Loucy (cell line): ENCODE data around the gene REXO2.

ENCODE experiments used
- H2AFZ ChIP-seq: fragments of 200-600 bp; sonication (generic); 2 replicates; pipeline ENCODE4 v1.6.0; 2016; ENCODE audit warnings: antibody characterized with exemption, mild to moderate bottlenecking, low read length, moderate library complexity
- H3F3A ChIP-seq: fragments of 200-600 bp; 2 replicates; pipeline ENCODE4 v1.6.0; 2016; ENCODE audit warnings: antibody characterized with exemption, low read depth, mild to moderate bottlenecking
- H3K27me3 ChIP-seq: fragments of 200-600 bp; sonication (generic); 2 replicates; pipeline ENCODE4 v1.6.1; 2014; ENCODE audit warnings: low read length, mild to moderate bottlenecking; ENCODE audit not compliant: insufficient read depth, poor library complexity, severe bottlenecking
- H3K36me3 ChIP-seq: fragments of 200-600 bp; sonication (generic); 2 replicates; pipeline ENCODE4 v1.6.1; 2016; ENCODE audit warnings: low read length; ENCODE audit not compliant: insufficient read depth
- H3K4me1 ChIP-seq: fragments of 200-600 bp; sonication (generic); 2 replicates; pipeline ENCODE4 v1.5.1; 2014; ENCODE audit warnings: low read length, mild to moderate bottlenecking; ENCODE audit not compliant: insufficient read depth, poor library complexity, severe bottlenecking
- H3K4me2 ChIP-seq: fragments of 200-600 bp; sonication (generic); 2 replicates; pipeline ENCODE4 v1.6.0; 2014; ENCODE audit warnings: antibody characterized with exemption, low read length, low read depth, mild to moderate bottlenecking; ENCODE audit not compliant: poor library complexity, severe bottlenecking
- H3K4me3 ChIP-seq: fragments of 200-600 bp; sonication (generic); 2 replicates; pipeline ENCODE4 v1.5.1; 2014; ENCODE audit warnings: low read length, mild to moderate bottlenecking, mixed read lengths; ENCODE audit not compliant: poor library complexity, severe bottlenecking
- H3K79me2 ChIP-seq: fragments of 200-600 bp; sonication (generic); 2 replicates; pipeline ENCODE4 v1.6.1; 2014; ENCODE audit warnings: low read length; ENCODE audit not compliant: insufficient read depth
- H3K9ac ChIP-seq: fragments of 200-600 bp; sonication (generic); 2 replicates; pipeline ENCODE4 v1.6.0; 2014; ENCODE audit warnings: mild to moderate bottlenecking, low read depth, low read length, moderate library complexity; ENCODE audit not compliant: poor library complexity, severe bottlenecking
- H3K9me2 ChIP-seq: fragments of 200-600 bp; sonication (generic); replicated peaks from 2 replicates; pipeline ENCODE4 v1.6.1; 2016; ENCODE audit warnings: low read depth, low read length, mixed read lengths
- H3K9me3 ChIP-seq: fragments of 200-600 bp; sonication (generic); 2 replicates; pipeline ENCODE4 v1.6.1; 2014; ENCODE audit warnings: mild to moderate bottlenecking, antibody characterized with exemption, low read length, low read depth; ENCODE audit not compliant: insufficient read depth
- H4K20me1 ChIP-seq: fragments of 200-600 bp; sonication (generic); 2 replicates; pipeline ENCODE4 v1.6.0; 2014; ENCODE audit warnings: antibody characterized with exemption, low read length, mild to moderate bottlenecking; ENCODE audit not compliant: insufficient read depth, poor library complexity, severe bottlenecking
- EZH2phosphoT487 ChIP-seq: fragments of 200-600 bp; IDR thresholded peaks from 2 replicates; pipeline ENCODE4 v1.6.1; 2018; ENCODE audit warnings: antibody characterized with exemption, mild to moderate bottlenecking, moderate library complexity, borderline replicate concordance
- TF ChIP-seq, protein P1 (sequence below): fragments of 200-600 bp; sonication (generic); conservative IDR thresholded peaks from 2 replicates; pipeline ENCODE4 v1.5.1; 2014; ENCODE audit warnings: mild to moderate bottlenecking, antibody characterized with exemption, low read length

Gene REXO2

DNA sequence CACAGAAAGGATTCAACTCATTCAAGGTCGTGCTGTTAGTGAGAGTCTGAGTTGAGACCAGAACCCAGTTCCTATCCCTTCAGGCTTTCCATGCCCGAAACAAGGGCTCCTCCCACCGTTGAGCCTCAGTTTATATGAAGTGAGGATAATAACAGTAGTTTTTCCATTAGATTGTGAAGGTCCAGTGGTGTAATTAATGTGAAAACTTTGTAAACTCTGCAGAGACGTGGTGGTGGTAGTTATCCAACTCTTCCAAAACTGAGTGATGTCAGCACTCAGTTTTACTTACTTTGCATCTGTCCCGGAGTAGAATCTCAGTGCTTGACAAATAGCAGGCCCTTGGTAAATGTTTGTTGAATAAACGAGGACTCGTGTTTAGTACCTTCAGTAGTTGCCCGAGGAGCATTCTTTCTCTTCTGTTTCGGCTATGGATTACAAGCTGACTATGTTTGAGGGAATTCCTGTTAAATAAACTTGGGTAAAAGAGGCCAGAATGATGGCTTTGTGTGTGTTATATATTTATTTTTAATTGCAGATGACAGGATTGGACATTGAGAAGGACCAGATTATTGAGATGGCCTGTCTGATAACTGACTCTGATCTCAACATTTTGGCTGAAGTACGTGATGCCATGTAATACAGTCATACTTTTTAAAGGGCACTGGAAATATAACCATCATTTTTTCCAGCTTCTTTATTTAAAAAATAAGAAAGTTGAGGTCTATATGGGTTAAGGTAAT is 1.0 kb downstream of the REXO2 start:
- Histone ChIP-seq H3K79me2 (peaks cover 22% of the 10 kb centered on the region), H3K27me3 (no peaks in the 10 kb centered on the region), H3K4me3 (peak overlapping the region; percentile 99), H3K4me2 (peak overlapping the region; percentile 99), H3F3A (no peaks in the 10 kb centered on the region), H3K9ac (peak overlapping the region; percentile 81), H3K36me3 (no peaks in the 10 kb centered on the region), H4K20me1 (no peaks in the 10 kb centered on the region), H3K9me3 (no peaks in the 10 kb centered on the region), H3K4me1 (peaks cover 38% of the 10 kb centered on the region), H3K9me2 (no peaks in the 10 kb centered on the region), H2AFZ (peak overlapping the region; percentile 99)
- TF ChIP-seq, protein P1, sequence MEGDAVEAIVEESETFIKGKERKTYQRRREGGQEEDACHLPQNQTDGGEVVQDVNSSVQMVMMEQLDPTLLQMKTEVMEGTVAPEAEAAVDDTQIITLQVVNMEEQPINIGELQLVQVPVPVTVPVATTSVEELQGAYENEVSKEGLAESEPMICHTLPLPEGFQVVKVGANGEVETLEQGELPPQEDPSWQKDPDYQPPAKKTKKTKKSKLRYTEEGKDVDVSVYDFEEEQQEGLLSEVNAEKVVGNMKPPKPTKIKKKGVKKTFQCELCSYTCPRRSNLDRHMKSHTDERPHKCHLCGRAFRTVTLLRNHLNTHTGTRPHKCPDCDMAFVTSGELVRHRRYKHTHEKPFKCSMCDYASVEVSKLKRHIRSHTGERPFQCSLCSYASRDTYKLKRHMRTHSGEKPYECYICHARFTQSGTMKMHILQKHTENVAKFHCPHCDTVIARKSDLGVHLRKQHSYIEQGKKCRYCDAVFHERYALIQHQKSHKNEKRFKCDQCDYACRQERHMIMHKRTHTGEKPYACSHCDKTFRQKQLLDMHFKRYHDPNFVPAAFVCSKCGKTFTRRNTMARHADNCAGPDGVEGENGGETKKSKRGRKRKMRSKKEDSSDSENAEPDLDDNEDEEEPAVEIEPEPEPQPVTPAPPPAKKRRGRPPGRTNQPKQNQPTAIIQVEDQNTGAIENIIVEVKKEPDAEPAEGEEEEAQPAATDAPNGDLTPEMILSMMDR, result no peak
- TF ChIP-seq EZH2phosphoT487, result no peak

DNA sequence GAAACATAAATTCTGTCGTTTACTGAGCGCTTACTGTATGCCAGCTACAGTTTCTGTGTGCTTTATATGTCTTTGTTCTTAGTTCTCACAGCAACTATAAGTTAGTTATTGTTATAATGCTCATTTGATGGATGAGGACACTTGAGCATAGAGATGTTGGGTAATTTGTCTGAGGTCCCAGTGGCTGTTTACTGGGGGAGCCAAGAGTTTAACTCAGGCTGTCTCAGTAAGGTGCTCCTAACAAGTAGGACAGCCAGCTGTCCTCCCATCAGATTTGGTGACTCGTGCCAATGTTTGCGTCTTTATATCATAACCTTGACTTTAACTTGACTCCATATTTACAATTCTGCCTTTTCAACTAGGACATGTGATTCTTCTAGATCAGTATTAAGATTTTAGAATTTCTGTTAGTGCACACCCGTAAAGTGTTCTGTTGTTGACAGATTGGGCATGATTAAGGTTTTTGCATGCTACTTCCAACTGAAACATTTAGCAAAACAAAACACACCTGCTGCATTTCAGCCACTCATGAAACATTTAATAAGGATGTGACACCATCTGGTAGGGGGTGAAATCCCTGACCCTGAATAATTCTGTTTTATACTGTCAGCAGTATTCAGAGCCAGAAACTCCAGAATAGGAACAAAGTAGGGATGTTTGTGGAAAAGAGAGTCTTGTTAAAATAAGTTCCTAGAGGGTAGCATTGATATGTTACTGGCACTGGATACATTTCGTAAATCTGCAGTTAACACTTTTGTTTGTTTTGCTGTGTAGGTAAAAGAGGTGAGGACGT is 1.9 kb downstream of the REXO2 start:
- H3K4me1 ChIP-seq, result peaks cover 39% of the 10 kb centered on the region
- no peaks in the 10 kb centered on the region for H3K27me3 ChIP-seq
- peaks cover 22% of the 10 kb centered on the region for H3K79me2 ChIP-seq
- no peaks in the 10 kb centered on the region for H3F3A ChIP-seq
- H3K9me3 ChIP-seq, result no peaks in the 10 kb centered on the region
- peak overlapping the region; percentile 14 for H3K9ac ChIP-seq
- H2AFZ ChIP-seq, result no peak overlapping the region
- no peak for TF ChIP-seq EZH2phosphoT487
- TF ChIP-seq, protein P1, result no peak
- no peaks in the 10 kb centered on the region for H3K36me3 ChIP-seq
- no peaks in the 10 kb centered on the region for H3K9me2 ChIP-seq
- H4K20me1 ChIP-seq, result no peaks in the 10 kb centered on the region
- peak overlapping the region; percentile 99 for H3K4me2 ChIP-seq
- H3K4me3 ChIP-seq, result peak overlapping the region; percentile 99

DNA sequence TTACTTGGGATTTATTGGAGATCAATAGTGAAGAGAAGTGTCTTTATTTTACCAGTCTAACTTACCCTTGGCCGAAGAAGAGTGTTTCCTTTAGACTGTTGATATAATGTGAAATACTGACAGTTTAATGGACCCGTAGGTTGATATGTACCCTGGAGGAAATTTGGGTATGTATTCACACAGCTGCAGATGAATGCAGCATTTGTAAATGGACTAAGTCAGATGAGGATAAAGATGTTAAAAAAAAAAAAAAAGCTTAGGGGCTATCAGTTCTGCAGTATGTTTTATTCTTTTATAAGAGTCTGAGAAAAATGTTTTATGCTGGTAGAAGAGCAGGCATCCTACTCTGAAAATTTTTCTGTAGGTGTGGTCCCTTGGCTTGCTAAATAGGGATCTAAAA is 2.7 kb downstream of the REXO2 start:
- Histone ChIP-seq H3K27me3 (no peaks in the 10 kb centered on the region), H3K9me3 (no peaks in the 10 kb centered on the region), H3K9me2 (no peaks in the 10 kb centered on the region), H3K79me2 (peaks cover 22% of the 10 kb centered on the region), H3K4me2 (peak overlapping the region; percentile 99), H2AFZ (no peak overlapping the region), H3K4me3 (peak overlapping the region; percentile 99), H3F3A (no peaks in the 10 kb centered on the region), H3K36me3 (no peaks in the 10 kb centered on the region), H3K4me1 (peaks cover 39% of the 10 kb centered on the region), H3K9ac (peak overlapping the region; percentile 14), H4K20me1 (no peaks in the 10 kb centered on the region)
- no peak for TF ChIP-seq EZH2phosphoT487
- TF ChIP-seq, protein P1, result no peak
